Measurements from ENCODE around the gene NSMF.

Gene NSMF

GRCh38 chr9:137441935-137442321 lies 17.2 kb downstream of the NSMF start:
- H3K27me3 ChIP-seq = peaks cover 66% of the 10 kb centered on the region
- H3K9me3 ChIP-seq = no peaks in the 10 kb centered on the region
- H3K4me1 ChIP-seq (ENCODE audit: control insufficient read depth in 1 of 2, insufficient read depth in 1 of 2, low read depth in 1 of 2, low read length in 1 of 2) = peaks cover 0 to 8% of the 10 kb centered on the region in 2 experiments
- TF ChIP-seq CTCF (IDR thresholded peaks at IDR 0.05) = no peak
- H3K27ac ChIP-seq = no peak overlapping the region
- no peaks in the 10 kb centered on the region for H3K36me3 ChIP-seq
- H3K4me3 ChIP-seq (ENCODE audit: low read depth in 1 of 2, low read length in 1 of 2) = peak overlapping the region in 1 of 2 experiments; percentile 60

- TF ChIP-seq CTCF (IDR thresholded peaks at IDR 0.05) = no peak
- Histone ChIP-seq H3K36me3 (no peaks in the 10 kb centered on the region), H3K27me3 (peaks cover 61% of the 10 kb centered on the region), H3K4me1 (ENCODE audit: control insufficient read depth in 1 of 2, insufficient read depth in 1 of 2, low read depth in 1 of 2, low read length in 1 of 2) (peaks cover 0 to 8% of the 10 kb centered on the region in 2 experiments), H3K27ac (no peak within 1 kb of the TSS), H3K9me3 (no peaks in the 10 kb centered on the region), H3K4me3 (ENCODE audit: low read depth in 1 of 2, low read length in 1 of 2) (peak within 1 kb of the TSS; percentile 23 to 60)
Observed at GRCh38 chr9:137441289-137441934, 17.7 kb downstream of the NSMF start, which contains the start of gene ENTPD8. TSS of gene ENTPD8 (minus strand) at chr9:137441357. CDS start at chr9:137438285, 3,072 bp downstream.

GRCh38 chr9:137439158-137439714 lies 19.9 kb downstream of the NSMF start:
- Histone ChIP-seq H3K4me1 (ENCODE audit: control insufficient read depth in 1 of 2, insufficient read depth in 1 of 2, low read depth in 1 of 2, low read length in 1 of 2) (peaks cover 0 to 8% of the 10 kb centered on the region in 2 experiments), H3K9me3 (no peaks in the 10 kb centered on the region), H3K36me3 (no peaks in the 10 kb centered on the region), H3K27ac (no peak overlapping the region), H3K4me3 (ENCODE audit: low read depth in 1 of 2, low read length in 1 of 2) (no peak overlapping the region), H3K27me3 (peaks cover 50% of the 10 kb centered on the region)
- no peak for TF ChIP-seq CTCF (IDR thresholded peaks at IDR 0.05)

GRCh38 chr9:137438591-137439157 lies 20.5 kb downstream of the NSMF start:
- no peak overlapping the region for H3K4me3 ChIP-seq (ENCODE audit: low read depth in 1 of 2, low read length in 1 of 2)
- no peak overlapping the region for H3K27ac ChIP-seq
- H3K36me3 ChIP-seq = no peaks in the 10 kb centered on the region
- H3K4me1 ChIP-seq (ENCODE audit: control insufficient read depth in 1 of 2, insufficient read depth in 1 of 2, low read depth in 1 of 2, low read length in 1 of 2) = peaks cover 0 to 8% of the 10 kb centered on the region in 2 experiments
- peaks cover 45% of the 10 kb centered on the region for H3K27me3 ChIP-seq
- TF ChIP-seq CTCF (IDR thresholded peaks at IDR 0.05) = no peak
- H3K9me3 ChIP-seq = no peaks in the 10 kb centered on the region

GRCh38 chr9:137437691-137438590 lies 21.2 kb downstream of the NSMF start:
- no peaks in the 10 kb centered on the region for H3K36me3 ChIP-seq
- peaks cover 0 to 8% of the 10 kb centered on the region in 2 experiments for H3K4me1 ChIP-seq (ENCODE audit: control insufficient read depth in 1 of 2, insufficient read depth in 1 of 2, low read depth in 1 of 2, low read length in 1 of 2)
- no peak for TF ChIP-seq CTCF (IDR thresholded peaks at IDR 0.05)
- H3K9me3 ChIP-seq = no peaks in the 10 kb centered on the region
- peaks cover 38% of the 10 kb centered on the region for H3K27me3 ChIP-seq
- H3K27ac ChIP-seq = no peak overlapping the region
- H3K4me3 ChIP-seq (ENCODE audit: low read depth in 1 of 2, low read length in 1 of 2) = no peak overlapping the region

Data from neutrophil (primary cell).